GM21526 (cell line): ENCODE measurements around the gene MDM2.

Experiments used
- ATAC-seq: cut with Tn5 transposase; IDR thresholded peaks from one replicate; pipeline ENCODE4 v1.9.1; 2021; ENCODE audit warnings: moderate library complexity; ENCODE audit not compliant: unreplicated experiment, low FRiP score

MDM2 gene

DNA sequence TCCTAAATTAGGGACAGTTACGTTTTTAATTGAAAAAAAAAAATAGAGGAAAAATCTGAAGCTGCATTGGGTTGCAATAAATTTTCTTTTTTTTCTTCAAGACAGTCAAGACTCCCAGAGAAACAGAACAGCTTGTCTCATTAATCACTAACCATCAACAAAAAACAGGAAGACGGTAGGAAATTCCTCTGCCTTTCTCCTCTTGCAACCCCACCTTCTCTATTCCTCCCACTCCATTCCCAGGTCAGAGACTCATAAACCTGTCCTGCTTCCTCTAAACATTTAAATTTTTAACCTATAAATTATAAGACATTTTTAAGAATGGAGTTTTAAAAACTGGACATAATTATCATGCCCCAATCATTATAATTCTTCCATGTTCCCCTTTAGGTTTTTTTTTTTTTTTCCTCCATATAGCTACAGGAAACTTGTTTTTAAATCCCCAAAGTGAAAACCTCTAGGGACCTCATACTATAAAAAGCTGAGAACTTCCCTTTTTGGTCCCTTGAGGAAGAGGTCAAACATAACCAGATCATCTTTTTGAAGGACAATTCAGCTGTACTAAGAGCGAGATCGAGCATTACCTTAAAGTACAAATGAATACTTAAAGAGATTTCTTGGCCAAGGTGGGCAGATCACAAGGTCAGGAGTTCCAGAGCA lies 89.0 kb downstream of the MDM2 start:
- no peak for ATAC-seq

DNA sequence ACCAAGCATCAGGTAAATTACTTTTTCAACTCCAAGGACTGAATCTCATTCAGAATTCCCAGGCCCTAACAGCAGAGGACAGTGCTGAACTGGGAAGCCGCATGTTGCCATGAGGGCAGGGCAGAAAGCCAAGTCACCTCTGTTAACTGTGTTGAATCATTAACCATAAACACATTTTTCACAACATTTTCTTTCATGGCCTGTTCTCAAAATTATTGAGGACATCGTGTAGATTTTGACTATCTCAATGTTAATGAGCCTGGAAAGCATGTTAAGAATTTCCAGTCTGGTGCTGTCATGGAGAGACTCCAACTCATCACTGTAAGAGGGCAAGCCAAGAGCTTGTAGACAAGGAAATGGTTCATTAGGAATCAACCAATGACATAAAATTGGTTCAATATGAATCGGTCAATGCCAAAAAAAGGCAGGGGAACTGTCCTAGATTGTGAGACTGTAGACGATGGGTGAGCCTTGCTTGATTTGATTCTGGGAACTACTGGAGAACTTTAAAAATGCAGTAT lies 91.3 kb downstream of the MDM2 start:
- ATAC-seq: no peak

DNA sequence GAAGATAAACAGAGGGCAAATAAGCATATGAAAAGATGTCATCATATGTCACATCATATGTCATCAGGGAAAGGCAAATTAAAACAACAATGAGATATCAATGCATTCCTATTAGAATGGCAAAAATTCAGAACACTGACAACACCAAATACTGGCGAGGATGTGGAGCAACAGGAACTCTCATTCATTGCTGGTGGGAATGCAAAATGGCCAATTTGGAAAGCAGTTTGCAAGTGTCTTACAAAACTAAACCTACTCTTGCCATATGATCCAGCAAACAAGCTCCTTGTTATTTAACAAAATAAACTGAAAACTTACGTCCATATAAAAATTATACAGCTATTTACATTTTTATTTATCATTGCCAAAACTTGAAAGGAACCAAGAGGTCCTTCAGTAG lies 92.3 kb downstream of the MDM2 start:
- ATAC-seq: no peak
